Measurements from ENCODE around the gene PKN1.

Gene PKN1

GRCh38 chr19:14510311-14511228 lies 77.5 kb downstream of the PKN1 start:
- Histone ChIP-seq H3K4me3 (ENCODE audit: low read length in 2 of 2) (no peak overlapping the region), H3K9ac (ENCODE audit: low read depth, low read length, poor library complexity) (no peak overlapping the region), H3K18ac (ENCODE audit: low read length) (no peak overlapping the region), H2BK15ac (ENCODE audit: low read length) (no peak overlapping the region), H3K4me2 (ENCODE audit: insufficient read depth, low read length, poor library complexity, severe bottlenecking) (no peak overlapping the region), H3K27me3 (ENCODE audit: control insufficient read depth in 3 of 3, insufficient read depth in 3 of 3, low read depth in 1 of 3, low read length in 3 of 3) (no peaks in the 10 kb centered on the region), H3K9me3 (replicated peaks in 1 of 2; ENCODE audit: control insufficient read depth in 2 of 2, insufficient read depth in 1 of 2, low read depth in 1 of 2, low read length in 2 of 2) (no peaks in the 10 kb centered on the region), H3K36me3 (replicated peaks in 1 of 2; ENCODE audit: control insufficient read depth in 2 of 2, insufficient read depth in 2 of 2, low read length in 2 of 2) (peaks cover 14 to 29% of the 10 kb centered on the region in 2 donors), H3K4ac (ENCODE audit: low read length) (no peak overlapping the region), H3K14ac (ENCODE audit: low read length) (no peak overlapping the region), H2AFZ (ENCODE audit: low read length) (no peak overlapping the region), H2BK12ac (ENCODE audit: low read length) (no peak overlapping the region), H2BK120ac (ENCODE audit: low read depth, low read length) (no peak overlapping the region), H4K91ac (ENCODE audit: low read depth, low read length, poor library complexity) (no peak overlapping the region), H3K23ac (ENCODE audit: low read depth, low read length, poor library complexity) (no peak overlapping the region), H3K79me1 (ENCODE audit: low read depth, low read length) (no peaks in the 10 kb centered on the region), H2AK5ac (ENCODE audit: low read depth, low read length) (no peak overlapping the region), H2BK5ac (ENCODE audit: low read length) (no peak overlapping the region), H3K4me1 (ENCODE audit: control insufficient read depth in 2 of 2, insufficient read depth in 1 of 2, low read depth in 1 of 2, low read length in 2 of 2) (no peaks in the 10 kb centered on the region), H3K27ac (replicated peaks; ENCODE audit: low read length) (no peak overlapping the region), H4K8ac (ENCODE audit: low read depth, low read length) (no peak overlapping the region)
- WGBS, 2 donors (ENCODE audit: extremely low coverage in 2 of 2, insufficient read length in 2 of 2, insufficient replicate concordance in 1 of 2), result no CpG with 5 or more reads among the region's 22 CpGs
- no peak for DNase-seq (ENCODE audit: low spot score)

DNA sequence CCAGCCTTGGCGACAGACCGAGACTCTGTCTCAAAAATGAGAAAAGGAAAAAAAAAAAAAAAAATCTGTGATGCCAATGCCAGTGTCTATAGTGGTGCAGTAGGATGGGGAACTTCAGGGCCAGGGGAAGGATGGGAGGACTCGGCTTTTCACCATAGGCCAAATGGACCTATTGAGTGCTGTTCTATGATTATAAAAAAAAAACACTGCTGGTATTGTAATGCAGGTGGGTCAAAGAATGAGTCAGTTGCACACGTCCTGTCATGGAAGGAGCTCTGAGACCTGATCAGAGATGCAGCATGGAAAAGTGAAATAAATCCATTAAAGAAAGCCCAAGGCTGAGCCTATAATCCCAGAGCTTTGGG lies 78.1 kb downstream of the PKN1 start:
- WGBS, 2 donors (ENCODE audit: extremely low coverage in 2 of 2, insufficient read length in 2 of 2, insufficient replicate concordance in 1 of 2), result no CpG with 5 or more reads among the region's 4 CpGs
- Histone ChIP-seq H4K8ac (ENCODE audit: low read depth, low read length) (no peak overlapping the region), H2BK120ac (ENCODE audit: low read depth, low read length) (no peak overlapping the region), H2AK5ac (ENCODE audit: low read depth, low read length) (no peak overlapping the region), H2BK12ac (ENCODE audit: low read length) (no peak overlapping the region), H3K18ac (ENCODE audit: low read length) (no peak overlapping the region), H2BK15ac (ENCODE audit: low read length) (no peak overlapping the region), H3K36me3 (replicated peaks in 1 of 2; ENCODE audit: control insufficient read depth in 2 of 2, insufficient read depth in 2 of 2, low read length in 2 of 2) (peaks cover 21 to 35% of the 10 kb centered on the region in 2 donors), H3K9ac (ENCODE audit: low read depth, low read length, poor library complexity) (no peak overlapping the region), H3K4me3 (ENCODE audit: low read length in 2 of 2) (no peak overlapping the region), H3K27me3 (ENCODE audit: control insufficient read depth in 3 of 3, insufficient read depth in 3 of 3, low read depth in 1 of 3, low read length in 3 of 3) (no peaks in the 10 kb centered on the region), H3K23ac (ENCODE audit: low read depth, low read length, poor library complexity) (no peak overlapping the region), H4K91ac (ENCODE audit: low read depth, low read length, poor library complexity) (no peak overlapping the region), H3K27ac (replicated peaks; ENCODE audit: low read length) (no peak overlapping the region), H3K79me1 (ENCODE audit: low read depth, low read length) (peaks cover 3% of the 10 kb centered on the region), H3K4me2 (ENCODE audit: insufficient read depth, low read length, poor library complexity, severe bottlenecking) (no peak overlapping the region), H2BK5ac (ENCODE audit: low read length) (no peak overlapping the region), H3K14ac (ENCODE audit: low read length) (no peak overlapping the region), H3K4ac (ENCODE audit: low read length) (no peak overlapping the region), H2AFZ (ENCODE audit: low read length) (no peak overlapping the region), H3K9me3 (replicated peaks in 1 of 2; ENCODE audit: control insufficient read depth in 2 of 2, insufficient read depth in 1 of 2, low read depth in 1 of 2, low read length in 2 of 2) (no peaks in the 10 kb centered on the region), H3K4me1 (ENCODE audit: control insufficient read depth in 2 of 2, insufficient read depth in 1 of 2, low read depth in 1 of 2, low read length in 2 of 2) (peaks cover 2 to 4% of the 10 kb centered on the region in 2 donors)
- no peak for DNase-seq (ENCODE audit: low spot score)

DNA sequence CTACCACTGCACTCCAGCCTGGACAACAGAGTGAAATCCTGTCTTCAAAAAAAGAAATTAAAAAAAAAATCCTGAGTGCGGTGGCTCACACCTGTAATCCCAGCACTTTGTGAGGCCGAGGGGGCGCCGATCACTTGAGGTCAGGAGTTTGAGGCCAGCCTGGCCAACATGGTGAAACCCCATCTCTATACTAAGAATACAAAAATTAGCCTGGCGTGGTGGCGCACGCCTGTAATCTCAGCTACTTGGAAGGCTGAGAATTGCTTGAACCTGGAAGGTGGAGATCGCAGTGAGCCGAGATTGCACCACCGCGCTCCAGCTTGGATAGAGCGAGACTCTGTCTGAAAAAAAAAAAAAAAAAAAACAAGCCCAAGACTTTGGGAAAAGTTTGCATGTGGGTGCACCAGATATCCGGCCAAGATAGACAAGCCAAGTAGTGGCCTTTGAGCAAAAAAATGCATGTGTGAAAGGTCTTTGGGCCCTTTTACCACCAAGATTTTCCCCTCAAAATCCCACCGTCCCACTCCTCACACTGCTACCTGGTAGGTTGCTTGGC lies 79.4 kb downstream of the PKN1 start:
- no peak overlapping the region for H3K23ac ChIP-seq (ENCODE audit: low read depth, low read length, poor library complexity)
- H2AFZ ChIP-seq (ENCODE audit: low read length), result no peak overlapping the region
- no peaks in the 10 kb centered on the region for H3K9me3 ChIP-seq (replicated peaks in 1 of 2; ENCODE audit: control insufficient read depth in 2 of 2, insufficient read depth in 1 of 2, low read depth in 1 of 2, low read length in 2 of 2)
- H3K4ac ChIP-seq (ENCODE audit: low read length), result no peak overlapping the region
- peaks cover 9 to 10% of the 10 kb centered on the region in 2 donors for H3K4me1 ChIP-seq (ENCODE audit: control insufficient read depth in 2 of 2, insufficient read depth in 1 of 2, low read depth in 1 of 2, low read length in 2 of 2)
- DNase-seq (ENCODE audit: low spot score), result no peak
- H4K91ac ChIP-seq (ENCODE audit: low read depth, low read length, poor library complexity), result no peak overlapping the region
- H2AK5ac ChIP-seq (ENCODE audit: low read depth, low read length), result no peak overlapping the region
- H3K18ac ChIP-seq (ENCODE audit: low read length), result no peak overlapping the region
- H3K27ac ChIP-seq (replicated peaks; ENCODE audit: low read length), result no peak overlapping the region
- H2BK5ac ChIP-seq (ENCODE audit: low read length), result no peak overlapping the region
- no peak overlapping the region for H2BK12ac ChIP-seq (ENCODE audit: low read length)
- no peak overlapping the region for H2BK120ac ChIP-seq (ENCODE audit: low read depth, low read length)
- no peaks in the 10 kb centered on the region for H3K27me3 ChIP-seq (ENCODE audit: control insufficient read depth in 3 of 3, insufficient read depth in 3 of 3, low read depth in 1 of 3, low read length in 3 of 3)
- no peak overlapping the region for H3K9ac ChIP-seq (ENCODE audit: low read depth, low read length, poor library complexity)
- H2BK15ac ChIP-seq (ENCODE audit: low read length), result no peak overlapping the region
- H3K14ac ChIP-seq (ENCODE audit: low read length), result no peak overlapping the region
- WGBS, 2 donors (ENCODE audit: extremely low coverage in 2 of 2, insufficient read length in 2 of 2, insufficient replicate concordance in 1 of 2), result no CpG with 5 or more reads among the region's 14 CpGs
- peaks cover 5% of the 10 kb centered on the region for H3K79me1 ChIP-seq (ENCODE audit: low read depth, low read length)
- peaks cover 22 to 46% of the 10 kb centered on the region in 2 donors for H3K36me3 ChIP-seq (replicated peaks in 1 of 2; ENCODE audit: control insufficient read depth in 2 of 2, insufficient read depth in 2 of 2, low read length in 2 of 2)
- H3K4me3 ChIP-seq (ENCODE audit: low read length in 2 of 2), result no peak overlapping the region
- H3K4me2 ChIP-seq (ENCODE audit: insufficient read depth, low read length, poor library complexity, severe bottlenecking), result no peak overlapping the region
- H4K8ac ChIP-seq (ENCODE audit: low read depth, low read length), result no peak overlapping the region

DNA sequence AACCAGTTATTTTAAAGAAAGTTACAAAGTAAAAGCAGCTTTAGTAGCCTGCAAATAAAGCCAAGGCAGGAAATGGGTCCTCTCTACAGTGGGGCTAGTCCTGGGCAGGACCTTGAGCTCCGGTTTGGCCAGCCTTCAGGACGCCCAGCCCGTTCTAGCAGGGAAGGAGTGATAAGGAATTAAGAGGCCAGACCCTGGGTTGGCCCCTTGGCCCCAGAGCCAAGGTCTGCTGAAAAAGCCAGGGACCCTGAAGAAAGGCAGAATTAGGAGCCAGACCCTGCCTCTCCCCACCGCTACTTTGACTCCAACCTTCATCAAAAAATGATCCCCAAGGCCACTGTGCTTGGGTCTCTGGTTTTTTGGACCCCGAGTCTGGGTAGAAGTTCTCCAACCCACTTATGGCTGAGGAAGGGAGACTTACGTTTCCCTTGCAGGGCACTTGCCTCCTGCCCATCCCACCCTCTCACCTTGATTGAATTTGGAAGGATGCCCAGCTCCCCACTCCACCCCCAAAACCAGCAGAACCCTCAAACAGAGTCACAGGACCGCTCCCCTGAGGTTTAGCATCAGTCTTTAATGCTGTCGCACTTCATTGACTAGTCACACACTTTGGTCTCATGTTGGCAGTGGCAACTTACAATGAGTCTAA lies 81.2 kb downstream of the PKN1 start:
- H3K4me1 ChIP-seq (ENCODE audit: control insufficient read depth in 2 of 2, insufficient read depth in 1 of 2, low read depth in 1 of 2, low read length in 2 of 2), result peaks cover 9 to 10% of the 10 kb centered on the region in 2 donors
- H3K36me3 ChIP-seq (replicated peaks in 1 of 2; ENCODE audit: control insufficient read depth in 2 of 2, insufficient read depth in 2 of 2, low read length in 2 of 2), result peaks cover 22 to 46% of the 10 kb centered on the region in 2 donors
- H2AFZ ChIP-seq (ENCODE audit: low read length), result no peak overlapping the region
- no peak overlapping the region for H3K14ac ChIP-seq (ENCODE audit: low read length)
- H3K4ac ChIP-seq (ENCODE audit: low read length), result no peak overlapping the region
- no peak overlapping the region for H2AK5ac ChIP-seq (ENCODE audit: low read depth, low read length)
- no peak overlapping the region for H3K4me3 ChIP-seq (ENCODE audit: low read length in 2 of 2)
- no peak overlapping the region for H3K4me2 ChIP-seq (ENCODE audit: insufficient read depth, low read length, poor library complexity, severe bottlenecking)
- no peaks in the 10 kb centered on the region for H3K9me3 ChIP-seq (replicated peaks in 1 of 2; ENCODE audit: control insufficient read depth in 2 of 2, insufficient read depth in 1 of 2, low read depth in 1 of 2, low read length in 2 of 2)
- H4K8ac ChIP-seq (ENCODE audit: low read depth, low read length), result no peak overlapping the region
- no peaks in the 10 kb centered on the region for H3K27me3 ChIP-seq (ENCODE audit: control insufficient read depth in 3 of 3, insufficient read depth in 3 of 3, low read depth in 1 of 3, low read length in 3 of 3)
- DNase-seq (ENCODE audit: low spot score), result no peak
- no peak overlapping the region for H2BK120ac ChIP-seq (ENCODE audit: low read depth, low read length)
- no peak overlapping the region for H3K23ac ChIP-seq (ENCODE audit: low read depth, low read length, poor library complexity)
- no CpG with 5 or more reads among the region's 8 CpGs for WGBS, 2 donors (ENCODE audit: extremely low coverage in 2 of 2, insufficient read length in 2 of 2, insufficient replicate concordance in 1 of 2)
- no peak overlapping the region for H3K27ac ChIP-seq (replicated peaks; ENCODE audit: low read length)
- H4K91ac ChIP-seq (ENCODE audit: low read depth, low read length, poor library complexity), result no peak overlapping the region
- H2BK5ac ChIP-seq (ENCODE audit: low read length), result no peak overlapping the region
- H2BK15ac ChIP-seq (ENCODE audit: low read length), result no peak overlapping the region
- peaks cover 5% of the 10 kb centered on the region for H3K79me1 ChIP-seq (ENCODE audit: low read depth, low read length)
- no peak overlapping the region for H3K9ac ChIP-seq (ENCODE audit: low read depth, low read length, poor library complexity)
- H2BK12ac ChIP-seq (ENCODE audit: low read length), result no peak overlapping the region
- H3K18ac ChIP-seq (ENCODE audit: low read length), result no peak overlapping the region
